ENCODE results near the gene ZNF77.

DNA sequence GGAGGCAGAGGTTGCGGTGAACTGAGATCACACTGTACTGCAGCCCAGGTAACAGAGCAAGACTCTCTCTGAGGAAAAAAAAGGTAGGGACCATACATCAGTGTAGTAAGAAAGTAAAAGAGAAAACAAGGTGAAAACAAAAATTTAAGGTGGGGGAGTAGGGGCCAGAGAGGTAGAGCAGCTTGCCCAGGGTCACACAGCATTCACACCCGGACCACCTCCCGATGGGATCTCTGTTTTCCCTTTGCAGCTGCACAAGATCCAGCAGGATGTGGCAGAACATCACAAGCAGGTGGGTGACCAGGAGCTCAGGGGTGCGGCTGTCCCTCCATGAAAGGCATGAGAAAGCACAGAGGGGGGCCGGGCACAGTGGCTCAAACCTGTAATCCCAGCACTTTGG, 37.1 kb upstream of the ZNF77 start:
- TF ChIP-seq POLR2A (IDR thresholded peaks at IDR 0.05) (no peak), CTCF (IDR thresholded peaks at IDR 0.05) (no peak)
